GM18867 (cell line): ENCODE results near the gene DNAJC30.
"Not testable (repeated sequence)": the region's sequence is repeated elsewhere in the genome, so short reads cannot be mapped to it uniquely, and the experiment has no call there.

Experiments used
- ATAC-seq: cut with Tn5 transposase; IDR thresholded peaks from one replicate; pipeline ENCODE4 v1.9.1; 2021; ENCODE audit warnings: mild to moderate bottlenecking, moderate library complexity; ENCODE audit not compliant: unreplicated experiment

DNAJC30 gene

DNA sequence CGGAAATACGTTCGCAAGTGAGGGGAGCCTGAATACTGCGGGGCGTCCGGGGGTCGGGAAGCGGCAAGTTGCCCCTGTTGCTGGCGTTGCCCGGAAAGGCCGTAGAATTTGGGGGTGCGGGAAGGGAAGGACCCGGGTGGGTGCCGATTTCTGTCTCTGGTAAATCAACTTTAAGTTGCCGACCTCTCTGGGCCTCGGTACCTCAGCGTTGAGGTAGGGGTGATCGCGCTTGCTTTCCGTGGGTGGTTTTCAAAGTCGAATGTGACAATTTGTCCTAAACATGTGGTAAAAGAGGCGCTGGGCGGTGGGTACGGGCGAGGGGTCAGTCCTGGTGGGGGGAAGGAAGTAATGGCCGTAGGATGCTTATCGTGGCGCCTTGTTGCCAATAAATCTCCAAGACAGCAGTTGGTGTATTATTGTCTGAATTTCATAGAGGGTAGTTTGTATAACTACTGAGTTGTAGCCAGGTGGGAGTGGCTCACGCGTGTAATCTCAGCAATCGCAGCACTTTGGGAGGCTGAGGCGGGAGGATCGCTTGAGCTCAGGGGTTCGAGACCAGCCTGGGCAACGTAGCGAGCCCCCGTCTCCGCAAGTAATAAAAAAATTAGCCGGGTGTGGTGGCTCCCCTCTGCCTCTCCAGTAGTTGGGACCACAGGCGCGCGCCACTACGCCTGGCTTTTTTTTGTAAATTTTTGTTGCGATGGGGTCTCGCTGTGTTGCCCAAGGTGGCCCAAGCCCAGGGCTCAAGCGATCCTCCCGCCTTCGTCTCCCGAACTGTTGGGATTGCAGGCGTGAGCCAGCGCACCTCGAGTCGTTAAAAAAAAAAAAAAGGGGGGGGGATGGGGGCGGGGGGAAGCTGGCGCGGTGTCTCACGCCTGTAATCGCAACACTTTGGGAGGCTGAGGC, 788 bp upstream of the DNAJC30 start:
- ATAC-seq = no peak

DNA sequence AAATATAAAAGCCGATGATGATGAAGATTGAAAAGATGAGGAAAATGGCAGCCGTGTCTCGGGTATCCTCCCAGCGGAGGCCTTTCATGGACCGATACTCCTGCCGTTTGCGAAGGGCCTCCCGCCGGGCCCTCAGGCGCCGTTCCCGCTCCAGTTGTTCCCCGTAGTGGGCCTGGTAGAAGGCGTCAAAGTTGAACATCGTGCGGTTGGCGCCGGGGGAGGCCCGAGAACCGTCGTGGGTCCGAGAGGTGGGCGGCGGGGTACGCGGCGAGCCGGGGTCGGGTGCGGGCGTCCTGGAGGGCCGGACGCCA, 553 bp downstream of the DNAJC30 start:
- ATAC-seq = no peak

DNA sequence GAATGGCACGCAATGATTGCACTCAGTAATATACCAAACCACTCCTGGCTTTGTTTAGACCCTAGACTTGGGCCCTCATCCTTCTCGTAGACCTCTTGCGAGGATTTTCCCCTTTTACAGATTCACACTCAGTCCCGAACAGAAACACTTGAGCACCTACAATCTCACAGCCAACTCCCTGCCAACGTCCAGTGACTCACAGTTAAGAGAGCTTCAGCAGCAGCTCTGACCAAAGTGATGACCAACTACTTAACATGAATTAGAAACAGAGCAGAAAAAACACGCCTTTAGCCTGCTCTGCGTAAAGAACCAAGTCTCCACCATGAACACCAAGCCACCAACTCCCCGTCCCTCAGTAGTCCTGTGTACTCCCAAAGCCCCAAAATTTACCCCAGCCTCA, 2.2 kb downstream of the DNAJC30 start:
- ATAC-seq = no peak

DNA sequence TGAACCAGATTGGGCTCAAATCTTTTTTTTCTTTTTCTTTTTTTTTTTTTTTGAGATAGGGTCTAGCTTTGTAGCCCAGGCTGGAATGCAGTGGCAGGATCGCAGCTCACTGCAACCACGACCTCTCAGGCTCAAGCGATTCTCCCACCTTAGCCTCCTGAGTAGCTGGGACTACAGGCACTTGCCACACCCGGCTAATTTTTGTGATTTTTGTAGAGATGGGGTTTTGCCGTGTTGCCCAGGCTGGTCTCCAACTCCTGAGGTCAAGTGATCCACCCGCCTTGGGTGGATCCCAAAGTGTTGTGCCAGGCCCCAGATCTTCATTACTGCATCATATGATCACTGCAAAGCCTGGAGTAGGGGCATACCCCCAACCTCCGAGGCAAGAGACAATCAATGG, 2.8 kb downstream of the DNAJC30 start:
- no peak for ATAC-seq

DNA sequence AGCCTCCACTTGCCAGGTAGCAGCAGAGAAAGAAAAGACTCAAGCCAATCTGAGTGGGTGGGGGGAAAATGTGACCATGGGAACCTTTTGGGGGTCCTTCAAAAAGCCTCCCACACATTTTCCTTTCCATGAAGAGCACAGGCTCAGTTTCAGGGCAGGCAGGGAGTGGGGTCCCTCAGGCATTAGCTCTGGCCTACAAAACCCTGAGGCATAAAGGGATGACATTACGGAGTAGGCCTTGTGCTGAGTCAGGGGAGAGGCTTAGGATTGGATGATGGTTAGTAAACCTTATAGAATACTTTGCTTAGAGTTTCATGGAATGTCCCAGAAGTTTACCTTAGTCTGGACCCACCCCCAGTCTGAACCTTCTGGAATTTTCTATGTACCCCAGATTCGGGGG, 3.5 kb downstream of the DNAJC30 start:
- ATAC-seq = no peak

DNA sequence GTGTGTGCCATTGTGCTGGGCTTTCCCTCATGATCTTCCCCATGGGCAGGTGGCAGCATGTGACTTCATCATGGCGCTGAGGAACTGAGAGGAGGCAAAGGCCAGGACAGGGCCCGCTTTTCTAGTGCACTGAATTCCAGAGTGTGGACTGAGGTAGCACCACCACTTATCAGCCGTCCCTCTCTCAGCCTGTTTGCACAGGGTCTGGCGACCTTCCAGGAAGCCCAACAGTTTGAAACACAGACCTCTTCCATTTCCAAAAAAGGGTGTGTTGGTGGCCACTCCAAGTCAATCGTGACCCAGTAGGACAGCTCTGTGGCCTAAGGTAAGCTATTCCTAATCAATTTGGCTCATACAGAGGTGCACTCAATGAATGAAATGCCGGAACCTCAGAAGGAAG, 4.4 kb downstream of the DNAJC30 start:
- no peak for ATAC-seq

DNA sequence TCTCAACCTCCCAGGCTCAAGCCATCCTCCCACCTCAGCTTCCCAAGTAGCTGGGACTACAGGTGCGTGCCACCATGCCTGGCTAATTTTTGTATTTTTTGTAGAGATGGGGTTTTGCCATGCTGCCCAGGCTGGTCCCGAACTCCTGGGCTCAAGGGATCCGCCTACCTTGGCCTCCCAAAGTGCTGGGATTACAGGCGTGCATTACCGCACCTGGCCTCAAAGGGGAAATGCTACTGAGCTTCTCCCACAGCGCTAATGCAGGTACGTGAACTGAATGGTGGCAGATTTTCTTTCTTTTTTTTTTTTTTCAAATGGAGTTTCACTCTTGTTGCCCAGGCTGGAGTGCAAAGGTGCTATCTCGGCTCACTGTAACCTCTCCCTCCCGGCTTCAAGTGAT, 7.2 kb downstream of the DNAJC30 start:
- not testable (repeated sequence) for ATAC-seq

DNA sequence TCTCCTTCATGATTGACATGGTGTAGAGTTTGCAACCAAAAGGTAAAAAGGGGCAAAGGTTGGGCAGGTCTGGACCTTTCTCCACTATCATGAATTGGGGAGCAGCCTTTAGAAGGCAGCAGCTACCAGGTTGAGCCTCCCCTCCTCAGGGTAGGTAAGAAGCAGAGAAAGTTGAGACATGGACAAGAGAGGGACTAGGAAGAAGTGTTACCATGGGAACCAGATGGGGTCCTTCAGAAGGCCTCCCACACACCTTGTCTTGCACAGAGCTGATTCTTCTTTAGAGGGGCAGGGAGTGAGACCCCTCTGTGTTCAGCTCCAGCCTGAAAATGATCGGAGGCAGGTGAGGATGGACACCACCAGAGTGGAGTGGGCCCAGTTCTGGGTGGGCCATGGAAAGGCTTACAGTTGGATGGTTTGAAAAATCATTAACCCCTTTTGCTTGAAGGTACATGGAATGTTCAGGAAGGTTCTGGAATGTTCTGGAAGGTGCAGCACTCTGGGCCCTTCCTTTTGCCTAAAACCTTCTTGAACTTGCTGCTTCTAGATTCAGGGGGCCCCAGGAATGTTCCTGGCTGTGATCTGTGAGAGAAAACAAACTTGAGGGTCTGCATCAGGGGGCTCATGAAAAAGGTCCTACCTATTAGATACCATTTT, 8.7 kb downstream of the DNAJC30 start:
- no peak for ATAC-seq

DNA sequence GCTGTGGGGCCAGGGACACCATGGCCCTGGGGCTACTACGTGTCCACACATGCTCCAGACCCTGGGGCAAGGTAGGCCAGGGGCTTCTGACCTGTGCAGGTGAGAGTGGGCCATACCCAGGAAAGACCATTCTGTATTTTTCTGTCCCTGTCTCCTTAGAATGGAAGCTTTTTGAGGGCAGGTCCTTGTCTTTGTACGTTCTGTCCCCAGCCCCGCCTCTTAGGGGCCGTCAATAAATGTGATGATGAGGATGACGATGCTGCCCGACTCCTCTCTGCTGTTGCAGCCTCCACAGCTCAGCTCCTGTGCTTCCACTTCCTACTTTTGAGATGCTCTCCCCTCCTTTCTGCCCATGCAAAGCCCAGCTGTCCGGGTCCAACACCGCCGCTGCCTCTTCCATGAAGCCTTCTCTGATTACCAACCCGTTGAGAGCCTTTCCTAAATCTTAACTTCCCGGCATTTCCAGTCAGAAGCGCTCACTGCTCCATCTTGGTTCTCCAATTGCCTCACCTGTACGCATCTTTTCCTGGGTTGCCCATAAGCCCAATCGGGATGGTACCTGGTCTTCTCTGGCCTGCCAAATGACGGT, 11.3 kb downstream of the DNAJC30 start:
- no peak for ATAC-seq

DNA sequence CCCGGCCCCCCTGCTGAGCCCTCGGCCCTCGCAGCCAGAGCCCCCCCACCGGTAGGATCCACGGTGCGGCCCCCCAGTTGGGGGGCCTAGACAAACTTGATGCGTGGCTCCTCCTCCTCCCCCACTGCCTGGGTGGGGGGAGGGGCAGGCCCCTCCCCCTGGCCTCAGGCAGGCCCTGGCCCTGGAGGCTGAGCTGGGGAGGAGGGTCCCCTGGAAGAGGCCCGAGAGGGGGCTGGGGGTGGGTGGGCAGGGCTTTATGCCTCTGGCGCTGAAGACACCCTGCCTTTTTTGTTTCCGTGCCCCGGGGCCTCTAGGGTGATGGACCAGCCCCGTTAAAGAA, 12.0 kb downstream of the DNAJC30 start:
- ATAC-seq = no peak

DNA sequence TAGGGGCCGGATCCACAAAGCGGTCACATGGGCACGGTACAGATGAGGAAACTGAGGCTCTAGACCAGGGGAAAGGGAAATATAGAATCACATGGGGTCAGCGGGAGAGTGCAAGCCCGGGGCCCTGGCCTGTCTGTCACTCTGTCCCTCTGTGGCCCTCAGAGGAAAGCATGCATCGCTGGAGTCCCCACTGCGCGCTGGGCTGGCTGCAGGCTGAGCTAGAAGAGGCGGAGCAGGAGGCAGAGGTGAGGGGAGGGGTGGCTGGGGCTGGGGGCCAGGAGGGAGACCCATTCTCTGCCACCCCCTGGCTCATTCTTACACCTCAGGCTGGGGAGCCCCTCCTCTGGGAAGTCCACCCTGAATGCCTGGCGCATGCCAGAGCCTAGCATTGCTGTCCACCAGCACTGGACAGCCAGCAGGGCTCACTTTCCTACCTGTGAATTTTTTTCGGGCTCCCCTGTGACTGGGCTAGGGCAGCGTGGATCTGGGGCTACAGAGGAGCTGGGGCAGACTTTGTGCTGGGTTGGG, 13.3 kb downstream of the DNAJC30 start:
- no peak for ATAC-seq

DNA sequence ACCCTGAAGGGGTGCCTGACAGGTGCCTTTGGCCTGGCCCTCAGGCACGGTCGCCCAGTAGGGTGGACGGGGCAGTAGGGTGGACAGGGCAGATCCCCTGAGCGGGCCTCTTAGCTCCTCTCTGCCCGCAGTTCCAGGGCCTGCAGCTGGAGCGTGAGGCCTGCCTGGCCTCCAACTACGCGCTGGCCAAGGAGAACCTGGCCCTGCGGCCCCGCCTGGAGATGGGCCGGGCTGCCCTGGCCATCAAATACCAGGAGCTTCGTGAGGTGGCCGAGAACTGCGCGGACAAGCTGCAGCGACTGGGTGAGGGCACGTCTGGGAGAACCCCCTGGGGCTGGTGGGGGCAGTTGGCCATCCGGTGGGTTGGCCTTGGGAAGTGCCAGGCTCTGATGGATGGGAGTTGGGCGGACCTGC, 14.0 kb downstream of the DNAJC30 start:
- ATAC-seq = no peak

DNA sequence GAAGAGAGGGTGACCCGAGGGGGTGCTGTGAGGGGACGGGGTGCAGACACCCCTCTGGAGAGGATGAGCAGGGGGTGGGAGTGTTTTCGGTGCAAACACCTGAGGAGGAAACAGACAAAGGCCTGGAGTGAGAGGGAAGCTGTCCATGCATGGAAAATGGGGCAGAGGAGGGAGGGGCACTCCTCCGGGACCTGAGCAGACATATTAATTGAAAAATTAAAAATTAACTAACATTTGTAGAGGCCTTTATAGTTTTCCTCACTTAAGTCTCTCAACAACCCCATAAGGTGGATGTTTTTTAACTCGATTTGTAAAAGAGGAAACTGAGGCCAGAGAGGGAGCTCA, 14.4 kb downstream of the DNAJC30 start:
- ATAC-seq = no peak

DNA sequence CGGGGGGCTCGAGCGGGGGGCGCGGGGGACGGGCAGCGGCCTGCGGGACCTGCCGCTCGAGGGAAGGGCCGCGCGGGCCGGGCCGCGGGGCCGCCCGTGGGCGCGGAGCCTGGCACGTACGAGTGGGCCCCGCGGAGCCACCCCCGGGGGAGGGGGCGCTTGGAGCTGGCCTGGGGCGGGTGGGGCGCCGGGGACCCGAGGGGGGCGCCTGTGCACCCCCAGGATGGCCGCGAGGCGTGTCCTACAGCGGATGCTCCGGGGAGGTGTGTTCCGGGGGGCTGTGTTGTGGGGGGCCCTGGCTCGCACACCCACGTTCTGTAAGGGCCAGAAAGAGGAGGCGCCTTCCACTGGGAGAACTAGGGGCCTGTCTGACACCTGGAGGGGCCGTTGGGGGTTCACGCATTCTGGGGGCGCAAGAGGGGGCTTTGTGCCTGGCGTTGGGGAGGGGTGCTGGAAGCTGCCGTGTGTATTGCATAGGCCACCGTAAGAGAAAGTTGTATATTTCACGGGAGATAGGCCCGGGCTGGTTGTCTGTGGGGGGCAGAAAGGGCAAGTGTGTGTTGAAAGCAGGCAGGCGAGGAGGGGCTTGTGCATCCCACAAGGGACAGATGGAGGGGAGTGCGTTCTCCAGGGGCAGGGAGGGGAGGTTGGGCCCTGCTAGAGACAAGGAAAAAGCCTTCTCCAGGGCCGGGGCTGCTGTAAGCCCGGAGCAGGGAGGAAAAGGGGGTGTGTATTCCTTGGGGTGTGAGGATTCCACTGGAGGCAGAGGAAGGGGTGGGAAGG, 15.0 kb downstream of the DNAJC30 start:
- no peak for ATAC-seq

DNA sequence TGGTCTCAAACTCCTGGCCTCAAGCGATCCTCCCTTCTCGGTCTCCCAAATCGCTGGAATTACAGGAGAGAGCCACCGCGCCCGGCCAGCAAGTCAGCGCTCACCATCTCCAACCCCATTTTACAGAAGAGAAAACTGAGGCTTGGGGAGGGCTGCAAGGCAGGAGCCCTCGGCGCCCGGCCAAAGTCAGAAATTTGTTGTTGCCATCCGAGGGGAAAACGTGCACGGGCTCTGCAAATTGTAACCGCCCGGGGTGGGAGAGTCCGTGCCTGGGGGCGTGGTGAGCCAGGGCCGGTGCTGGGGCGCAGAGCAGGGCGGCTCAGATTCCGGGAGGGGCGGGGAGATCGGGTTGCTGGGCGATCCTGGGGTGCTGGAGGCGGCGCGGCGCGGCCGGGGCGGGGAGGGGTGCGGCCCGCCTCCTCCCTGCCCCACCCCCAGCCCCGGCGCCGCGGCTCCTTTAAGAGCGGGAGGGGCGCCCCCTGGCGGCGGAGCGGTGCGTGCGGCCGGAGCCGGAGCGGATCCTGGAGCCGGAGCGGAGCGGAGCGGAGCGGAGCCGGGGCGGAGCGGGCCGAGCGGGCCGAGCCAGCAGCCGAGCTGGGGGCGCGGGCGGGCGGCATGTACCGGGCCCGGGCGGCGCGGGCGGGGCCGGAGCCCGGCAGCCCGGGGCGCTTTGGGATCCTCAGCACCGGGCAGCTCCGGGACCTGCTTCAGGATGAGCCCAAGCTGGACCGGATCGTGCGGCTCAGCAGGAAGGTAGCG, 15.7 kb downstream of the DNAJC30 start, which contains the start of gene VPS37D:
Gene VPS37D, plus strand, starts transcription at position 488 of the 759 bp plus-strand sequence. Its CDS starts 128 bp downstream, at position 616.
- peak; percentile 93 for ATAC-seq

DNA sequence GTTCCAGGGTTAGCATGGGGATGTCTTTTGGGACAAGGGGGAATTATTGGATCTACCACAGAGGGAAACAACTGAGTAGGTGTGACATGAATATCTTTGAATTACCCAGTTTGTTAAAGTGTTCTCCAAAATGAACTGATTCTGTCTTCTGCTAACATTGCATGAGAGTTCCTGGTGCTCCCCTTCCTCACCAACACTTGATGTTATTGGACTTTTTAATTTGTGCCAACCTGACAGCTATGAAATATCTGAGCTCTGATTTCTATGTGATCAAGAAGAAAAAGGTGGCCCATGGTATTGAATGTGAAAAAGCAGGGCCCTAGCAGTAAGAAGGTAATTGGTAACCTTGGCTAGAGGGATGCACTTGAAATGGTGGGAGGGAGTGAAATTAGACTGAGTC, 20.2 kb downstream of the DNAJC30 start:
- no peak for ATAC-seq

DNA sequence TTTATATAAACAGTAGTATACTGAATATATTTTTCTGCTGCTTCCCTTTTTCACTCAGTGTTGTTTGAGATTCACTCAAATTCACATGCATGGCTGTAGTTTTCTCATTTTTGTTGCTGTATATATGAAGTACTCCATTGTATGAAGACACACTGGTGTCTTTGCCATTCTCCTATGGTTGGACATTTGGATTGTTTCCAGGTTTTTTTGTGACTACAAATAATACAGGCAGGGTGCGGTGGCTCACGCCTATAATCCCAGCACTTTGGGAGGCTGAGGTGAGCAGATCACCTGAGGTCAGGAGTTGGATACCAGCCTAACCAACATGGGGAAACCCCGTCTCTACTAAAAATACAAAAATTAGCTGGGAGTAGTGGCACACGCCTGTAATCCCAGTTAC, 22.7 kb downstream of the DNAJC30 start:
- ATAC-seq = not testable (repeated sequence)

DNA sequence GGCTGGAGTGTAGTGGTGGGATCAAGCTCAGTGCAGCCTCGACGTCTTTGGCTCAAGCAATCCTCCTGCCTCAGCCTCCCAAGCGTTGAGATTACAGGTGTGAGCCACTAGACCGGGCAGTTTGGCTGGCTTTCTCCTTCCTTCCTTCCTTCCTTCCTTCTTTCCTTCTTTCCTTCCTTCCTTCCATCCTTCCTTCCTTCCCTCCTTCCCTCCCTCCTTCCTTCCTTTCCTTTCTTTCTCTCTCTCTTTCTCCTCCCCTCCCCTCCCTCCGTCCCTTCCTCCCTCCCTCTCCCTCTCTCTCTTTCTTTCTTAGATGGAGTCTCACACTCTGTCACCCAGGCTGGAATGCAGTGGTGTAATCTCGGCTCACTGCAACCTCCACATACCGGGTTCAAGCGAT, 23.3 kb downstream of the DNAJC30 start:
- no peak for ATAC-seq

DNA sequence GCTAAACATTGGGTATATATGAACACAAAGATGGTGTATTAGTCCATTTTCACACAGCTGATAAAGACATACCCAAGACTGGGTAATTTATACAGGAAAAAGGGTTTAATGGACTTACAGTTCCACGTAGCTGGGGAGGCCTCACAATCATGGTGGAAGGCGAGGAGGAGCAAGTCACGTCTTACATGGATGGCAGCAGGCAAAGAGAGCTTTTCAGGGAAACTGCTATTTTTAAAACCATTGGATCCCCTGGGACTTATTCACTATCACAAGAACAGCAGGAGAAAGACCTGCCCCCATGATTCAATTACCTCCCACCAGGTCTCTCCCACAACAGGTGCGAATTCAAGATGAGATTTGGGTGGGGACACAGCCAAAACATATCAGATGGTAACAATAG, 27.9 kb downstream of the DNAJC30 start:
- ATAC-seq = not testable (repeated sequence)

DNA sequence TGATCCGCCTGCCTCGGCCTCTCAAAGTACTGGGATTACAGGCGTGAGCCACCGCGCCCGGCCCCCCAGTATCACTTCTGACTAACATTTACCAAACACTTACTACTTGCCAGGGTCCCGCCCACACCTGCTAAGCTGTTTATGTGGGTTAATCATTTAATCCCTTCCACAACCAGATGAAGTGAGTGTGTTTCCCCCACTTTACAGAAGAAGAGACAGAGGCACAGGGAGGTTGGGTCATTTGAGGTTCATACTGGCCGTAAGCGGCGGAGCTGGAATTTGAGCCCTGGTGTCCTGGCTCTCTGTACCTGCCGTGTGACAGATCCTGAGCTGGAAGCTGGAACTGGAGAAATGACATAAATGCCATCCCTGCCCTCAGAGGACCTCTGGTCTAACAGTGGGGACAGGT, 30.7 kb downstream of the DNAJC30 start:
- ATAC-seq = no peak
